ENCODE measurements around the gene SORBS2.
"Not testable (repeated sequence)": the region's sequence is repeated elsewhere in the genome, so short reads cannot be mapped to it uniquely, and the experiment has no call there.

SORBS2 gene

DNA sequence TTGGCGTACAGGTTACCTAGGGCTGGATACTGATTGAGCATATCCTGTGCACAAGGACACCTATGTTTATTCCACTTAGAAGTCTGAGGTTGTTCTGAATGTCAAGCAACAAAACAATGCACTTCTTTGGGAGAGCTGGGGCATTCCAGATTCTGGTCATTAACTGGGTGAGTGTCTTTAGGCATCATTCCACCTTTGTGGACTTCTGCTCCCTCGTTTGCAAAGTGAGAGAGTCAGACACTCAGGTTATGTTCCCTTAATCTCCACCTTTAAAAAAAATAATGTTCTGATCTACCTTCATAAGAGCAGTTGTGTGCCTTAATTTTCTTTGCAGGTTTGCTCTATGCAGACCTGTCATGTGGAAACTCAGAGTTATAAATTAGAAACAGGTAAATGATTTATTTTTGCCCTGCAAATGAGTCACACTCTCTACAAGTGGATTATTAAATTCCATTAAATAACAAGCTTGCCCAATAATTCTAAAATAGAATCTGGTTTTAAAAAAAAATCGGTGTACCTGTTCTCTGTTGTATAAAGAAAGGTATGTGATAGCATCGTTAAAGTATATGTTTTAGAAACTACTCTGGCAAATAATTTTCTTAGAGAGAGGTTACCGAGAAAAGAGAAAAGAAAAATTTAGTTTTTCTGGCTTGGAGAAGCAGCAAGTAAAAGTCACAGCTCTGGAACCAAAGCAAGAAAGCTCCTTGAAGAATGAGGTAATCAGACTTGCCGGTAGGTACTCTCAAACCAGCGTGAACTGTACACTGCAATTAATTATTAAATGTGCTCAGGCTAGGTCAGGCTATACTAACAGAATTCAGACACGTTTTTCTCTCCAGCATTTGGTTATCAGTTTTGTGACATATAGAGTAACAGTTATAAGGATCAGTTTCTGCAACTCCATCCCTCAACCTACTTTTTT lies 93.2 kb downstream of the SORBS2 start:
- DNase-seq (ENCODE audit: extremely low spot score, insufficient read length, low read depth) (no peak), FAIRE-seq (peak; percentile 78)

DNA sequence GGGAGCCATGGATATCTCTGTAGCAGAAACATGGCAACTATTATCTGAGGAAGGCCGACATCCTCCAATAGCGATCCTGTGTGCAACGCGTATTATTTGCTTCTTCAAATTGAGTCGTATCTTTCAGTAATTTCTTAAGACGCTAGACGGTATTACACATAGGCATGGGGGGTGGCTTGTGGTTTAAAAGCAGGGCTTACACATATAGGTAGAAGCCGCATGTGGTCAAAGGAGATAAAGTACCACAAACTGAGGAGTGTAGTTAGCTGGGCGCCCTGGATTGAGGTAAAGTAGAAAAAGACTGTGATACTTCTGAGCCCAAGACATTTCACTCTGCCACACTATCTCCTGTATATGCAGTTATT lies 94.6 kb downstream of the SORBS2 start:
- FAIRE-seq (no peak), DNase-seq (ENCODE audit: extremely low spot score, insufficient read length, low read depth) (no peak)

DNA sequence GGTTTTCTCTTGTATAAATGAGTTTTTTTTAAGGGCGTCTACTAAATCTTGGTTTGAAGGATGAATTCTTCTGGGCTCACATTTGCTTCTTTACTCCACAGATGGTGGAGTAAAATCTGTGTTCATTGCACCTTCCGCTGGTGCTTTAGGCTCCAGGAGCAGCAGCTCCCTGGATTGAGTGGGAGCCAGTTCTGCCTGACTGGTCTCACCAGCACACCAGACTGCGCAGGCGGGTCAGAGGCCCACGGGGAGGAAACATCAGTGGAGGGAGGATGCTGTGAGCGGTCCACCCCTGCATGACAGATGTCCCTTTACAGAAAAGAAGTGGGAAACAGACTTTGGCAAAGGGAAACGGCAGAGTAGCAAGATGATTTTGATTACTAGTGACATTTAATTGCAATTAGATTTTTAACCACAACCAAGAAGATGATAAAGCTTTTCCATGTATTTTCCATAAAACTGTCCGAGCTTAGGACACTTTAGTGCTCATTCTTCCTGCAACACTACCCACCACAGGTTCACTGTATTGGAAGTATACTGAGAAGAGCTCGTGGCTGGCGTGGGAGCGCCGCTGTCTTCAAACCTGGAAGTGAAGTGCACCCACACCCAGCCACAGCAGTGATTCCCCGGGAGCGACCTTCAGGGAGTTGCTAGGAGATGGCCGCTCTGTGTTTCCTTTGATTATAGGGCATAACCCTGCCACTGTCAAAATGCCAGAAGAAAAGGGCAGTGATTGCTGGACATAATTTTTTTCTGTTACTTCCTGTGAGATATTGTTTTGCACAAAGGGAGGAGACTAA lies 95.2 kb downstream of the SORBS2 start:
- FAIRE-seq = no peak
- DNase-seq (ENCODE audit: extremely low spot score, insufficient read length, low read depth) = no peak

DNA sequence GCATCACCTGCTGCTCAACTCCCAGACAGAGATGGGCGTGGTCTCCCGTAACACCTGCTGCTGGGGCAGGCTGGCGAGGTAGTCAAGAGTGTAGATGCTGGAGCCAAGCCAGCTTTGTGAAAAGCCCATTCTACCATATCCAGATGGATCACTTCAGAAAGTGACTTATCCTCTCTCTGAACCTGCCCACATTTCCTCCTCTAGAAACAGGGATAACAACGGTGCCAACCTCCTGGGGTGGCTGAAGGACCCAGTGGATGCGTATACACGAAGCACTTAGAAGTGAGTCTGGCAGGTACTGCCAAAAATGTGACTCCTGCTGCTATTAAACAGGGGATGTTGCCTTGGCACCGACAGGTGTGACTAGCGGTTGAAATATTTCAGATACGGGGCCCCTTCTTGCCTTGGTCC lies 95.8 kb downstream of the SORBS2 start:
- DNase-seq (ENCODE audit: extremely low spot score, insufficient read length, low read depth) = no peak
- no peak for FAIRE-seq

DNA sequence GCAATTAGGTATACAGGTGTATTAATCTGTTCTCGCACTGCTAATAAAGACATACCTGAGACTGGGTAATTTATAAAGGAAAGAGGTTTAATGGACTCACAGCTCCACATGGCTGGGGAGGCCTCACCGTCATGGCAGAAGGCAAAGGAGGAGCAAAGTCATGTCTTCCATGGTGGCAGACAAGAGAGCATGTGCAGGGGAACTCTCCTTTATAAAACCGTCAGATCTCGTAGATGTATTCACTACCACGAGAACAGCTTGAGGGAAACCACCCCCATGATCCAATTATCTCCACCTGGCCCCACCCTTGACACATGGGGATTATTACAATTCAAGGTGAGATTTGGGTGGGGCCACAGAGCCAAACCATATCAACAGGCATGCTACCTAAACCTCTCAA lies 97.5 kb downstream of the SORBS2 start:
- DNase-seq (ENCODE audit: extremely low spot score, insufficient read length, low read depth); FAIRE-seq: not testable (repeated sequence)

DNA sequence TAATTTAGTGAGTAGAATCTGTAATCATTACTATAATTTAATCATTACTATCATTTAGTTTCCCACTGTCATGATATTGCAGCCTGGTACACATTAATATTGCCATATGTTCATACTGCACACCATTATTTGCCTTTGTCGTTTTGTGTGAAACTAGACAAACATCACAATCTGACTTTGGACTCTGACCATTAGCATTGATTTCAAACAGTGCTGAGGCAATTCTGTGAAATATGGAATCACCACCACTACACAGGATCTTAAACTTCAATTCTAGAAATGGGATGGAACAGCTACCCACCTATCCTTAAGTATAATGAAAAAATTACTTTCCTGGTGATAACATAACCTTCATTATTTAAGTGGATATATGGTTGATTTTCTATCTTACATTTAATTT lies 98.3 kb downstream of the SORBS2 start:
- no peak for DNase-seq (ENCODE audit: extremely low spot score, insufficient read length, low read depth)
- FAIRE-seq = no peak

DNA sequence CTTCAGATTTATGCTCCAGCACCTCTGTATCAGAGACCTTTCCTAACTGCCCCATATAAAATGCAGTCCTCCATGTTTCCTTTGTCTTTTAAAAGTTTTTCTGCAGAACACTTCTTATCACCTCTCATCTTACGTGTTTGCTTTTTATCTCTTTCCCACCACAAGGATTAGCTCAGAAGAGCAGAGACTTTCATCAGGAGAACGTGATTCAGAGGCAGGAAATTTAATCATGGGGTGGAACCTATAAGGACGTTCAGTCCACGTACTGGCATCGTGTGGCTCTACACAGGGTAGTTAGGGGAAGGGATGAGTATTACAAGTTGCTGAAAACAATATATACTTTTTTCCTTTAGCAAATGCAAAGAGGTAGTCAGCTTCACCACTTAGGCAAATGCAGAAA lies 98.7 kb downstream of the SORBS2 start:
- DNase-seq (ENCODE audit: extremely low spot score, insufficient read length, low read depth) = no peak
- FAIRE-seq = no peak

DNA sequence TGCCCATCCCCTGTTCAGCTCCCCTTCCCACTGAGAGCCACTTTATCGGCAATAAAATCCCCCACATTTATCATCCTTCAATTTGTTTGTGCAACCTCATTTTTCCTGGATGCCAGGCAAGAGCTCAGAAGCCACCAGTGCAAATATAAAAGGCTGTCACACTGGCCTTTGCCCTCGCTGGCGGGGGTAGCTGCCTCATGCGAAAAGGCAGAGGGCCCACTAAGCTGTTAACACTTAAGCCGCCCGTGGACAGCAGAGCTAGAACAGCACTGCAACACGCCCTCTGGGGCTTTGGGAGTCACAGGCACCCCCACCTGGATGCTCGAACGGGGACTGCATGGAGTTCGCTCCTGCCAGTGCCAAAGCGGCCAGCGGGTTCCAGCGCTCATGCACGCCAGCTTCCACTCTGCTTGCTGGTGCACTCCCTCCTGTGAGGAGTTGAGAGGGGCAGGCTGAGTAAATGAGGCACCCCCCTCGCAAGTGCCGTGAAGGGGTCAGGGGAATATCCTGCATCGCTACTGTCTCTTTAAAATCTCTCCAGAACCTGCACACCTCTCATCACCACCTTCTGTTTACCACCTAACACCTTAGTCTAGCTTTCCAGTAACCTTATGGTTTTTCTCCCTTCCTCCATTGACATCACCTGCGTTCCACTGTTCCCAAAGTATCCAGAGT lies 99.5 kb downstream of the SORBS2 start:
- DNase-seq (ENCODE audit: extremely low spot score, insufficient read length, low read depth) = no peak
- no peak for FAIRE-seq

DNA sequence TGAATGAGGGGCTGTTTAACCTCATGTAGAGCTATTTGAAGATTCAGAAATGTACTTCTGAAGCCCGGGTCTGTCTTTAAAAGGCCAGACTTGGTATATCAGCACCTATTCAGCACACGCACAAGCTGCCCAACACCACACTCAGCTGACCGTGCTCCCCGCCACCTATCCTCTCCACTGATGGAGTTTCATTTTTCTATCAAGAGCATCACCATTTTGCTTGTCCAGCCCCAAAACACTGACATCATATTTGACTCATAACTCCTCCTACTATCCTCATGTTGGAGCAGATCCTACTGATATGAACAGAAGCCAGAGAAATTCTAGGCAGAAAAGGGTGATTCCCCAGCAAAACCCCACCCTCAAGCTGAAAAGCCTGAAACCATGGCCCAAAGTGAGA lies 100.3 kb downstream of the SORBS2 start:
- no peak for DNase-seq (ENCODE audit: extremely low spot score, insufficient read length, low read depth)
- FAIRE-seq = no peak

DNA sequence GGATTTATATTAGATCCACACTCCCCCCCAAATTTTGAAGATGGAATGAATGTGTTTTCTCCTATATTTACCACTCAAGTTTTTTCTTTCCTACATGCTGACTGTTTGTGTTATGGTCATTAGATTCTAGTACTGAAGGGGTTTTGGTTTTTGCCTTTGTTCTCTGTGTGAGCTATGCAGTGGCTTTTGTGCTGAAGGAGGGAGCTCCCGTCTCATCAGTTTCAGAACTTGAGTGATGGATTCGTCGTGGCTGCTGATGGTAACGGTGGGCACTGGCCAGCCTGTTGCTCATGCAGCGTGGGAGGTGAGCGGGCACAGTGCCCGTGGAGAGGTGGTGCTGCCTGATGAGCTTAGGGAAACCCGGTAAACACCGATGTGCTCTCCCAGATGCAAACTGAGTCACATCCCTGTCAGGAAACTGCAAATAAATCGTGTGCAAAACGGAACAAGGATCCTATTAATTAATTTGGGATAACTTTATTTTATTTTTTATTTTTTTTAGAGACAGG lies 101.5 kb downstream of the SORBS2 start:
- DNase-seq (ENCODE audit: extremely low spot score, insufficient read length, low read depth) (no peak), FAIRE-seq (no peak)

DNA sequence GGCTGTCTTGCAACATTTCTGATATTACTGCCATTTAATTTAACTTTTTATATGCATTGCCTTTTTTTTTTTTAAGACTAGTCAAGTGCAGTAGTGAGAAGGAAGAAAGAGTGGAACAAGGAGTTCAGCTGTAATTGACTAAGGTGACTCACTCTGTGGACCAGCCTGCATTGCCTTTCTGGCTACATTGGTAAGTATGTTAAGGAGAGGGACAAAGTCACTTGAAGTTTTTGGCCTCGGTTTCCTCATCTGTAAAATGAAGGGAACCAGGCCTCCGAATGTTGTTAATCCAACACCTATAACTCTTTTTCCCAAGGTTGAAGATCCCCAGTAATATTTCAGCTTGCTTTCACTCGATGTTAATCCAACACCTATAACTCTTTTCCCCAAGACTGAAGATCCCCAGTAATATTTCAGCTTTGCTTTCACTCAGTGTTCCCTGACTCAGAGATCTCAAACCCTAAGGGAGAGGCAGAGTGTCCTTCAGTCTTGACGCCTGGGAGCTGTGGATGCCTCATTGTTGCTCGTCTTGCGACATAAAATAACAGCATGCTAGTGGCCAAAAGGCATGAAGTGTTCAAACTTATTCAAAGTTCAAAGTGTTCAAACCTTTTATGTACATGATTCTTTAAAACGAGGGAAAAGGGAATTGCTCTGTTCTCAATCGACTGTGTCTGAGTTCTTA lies 102.0 kb downstream of the SORBS2 start:
- FAIRE-seq (no peak), DNase-seq (ENCODE audit: extremely low spot score, insufficient read length, low read depth) (no peak)

DNA sequence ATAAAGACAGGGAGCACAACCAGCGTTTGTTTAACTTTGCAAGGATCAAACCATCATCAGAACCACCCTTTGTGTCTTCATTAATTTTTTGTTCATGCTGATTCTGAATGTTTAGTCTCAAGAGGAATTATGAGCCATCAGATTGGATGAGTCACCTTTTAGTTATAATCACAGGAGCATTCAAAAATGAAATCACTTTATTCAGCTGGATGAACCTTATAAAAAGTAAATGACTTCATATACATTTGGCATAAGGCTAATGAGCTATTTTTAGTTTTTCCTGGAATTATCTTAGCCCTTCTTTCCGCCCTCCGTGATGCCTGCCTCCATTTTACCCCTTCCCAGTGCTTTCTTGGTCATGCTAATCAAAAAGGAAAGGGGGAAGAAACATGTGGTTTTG lies 103.6 kb downstream of the SORBS2 start:
- DNase-seq (ENCODE audit: extremely low spot score, insufficient read length, low read depth) (no peak), FAIRE-seq (no peak)

DNA sequence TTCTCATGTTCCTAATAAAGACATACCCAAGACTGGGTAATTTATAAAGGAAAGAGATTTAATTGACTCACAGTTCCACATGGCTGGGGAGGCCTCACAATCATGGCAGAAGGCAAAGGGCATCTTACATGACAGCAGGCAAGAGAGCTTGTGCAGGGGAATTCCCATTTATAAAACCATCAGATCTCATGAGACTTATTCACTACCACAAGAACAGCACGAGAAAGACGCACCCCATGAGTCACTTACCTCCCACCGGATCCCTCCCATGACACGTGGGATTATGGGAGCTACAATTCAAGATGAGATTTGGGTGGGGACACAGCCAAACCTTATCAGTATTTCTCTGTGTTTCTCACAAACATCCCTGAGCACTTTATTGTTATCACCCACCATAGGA lies 104.4 kb downstream of the SORBS2 start:
- FAIRE-seq = peak; percentile 45

DNA sequence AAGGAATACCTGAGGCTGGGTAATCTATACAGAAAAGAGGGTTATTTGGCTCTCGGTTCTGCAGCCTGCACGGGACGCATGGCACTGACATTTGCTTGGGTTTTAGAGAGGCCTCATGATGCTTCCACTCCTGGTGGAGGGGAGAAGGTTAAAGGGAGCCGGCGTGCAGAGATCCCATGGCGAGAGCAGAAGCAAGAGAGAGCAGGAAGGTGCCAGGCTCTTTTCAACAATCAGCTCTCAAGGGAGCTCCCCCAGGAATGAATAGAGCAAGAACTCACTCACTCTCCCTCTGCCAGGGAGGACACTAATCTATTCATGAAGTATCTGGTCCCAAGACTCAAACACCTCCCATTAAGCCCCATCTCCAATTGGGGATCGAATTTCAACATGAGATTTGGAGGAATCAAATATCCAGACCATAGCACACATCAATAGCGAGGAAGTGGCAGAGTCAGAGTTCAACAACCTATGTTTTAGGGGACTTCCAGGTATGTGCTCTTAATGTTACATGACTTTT lies 109.8 kb downstream of the SORBS2 start:
- no peak for DNase-seq (ENCODE audit: extremely low spot score, insufficient read length, low read depth)
- no peak for FAIRE-seq

More for the DNA sequence above, 104.4 kb downstream of the SORBS2 start:
- not testable (repeated sequence) for DNase-seq (ENCODE audit: extremely low spot score, insufficient read length, low read depth)

DNA sequence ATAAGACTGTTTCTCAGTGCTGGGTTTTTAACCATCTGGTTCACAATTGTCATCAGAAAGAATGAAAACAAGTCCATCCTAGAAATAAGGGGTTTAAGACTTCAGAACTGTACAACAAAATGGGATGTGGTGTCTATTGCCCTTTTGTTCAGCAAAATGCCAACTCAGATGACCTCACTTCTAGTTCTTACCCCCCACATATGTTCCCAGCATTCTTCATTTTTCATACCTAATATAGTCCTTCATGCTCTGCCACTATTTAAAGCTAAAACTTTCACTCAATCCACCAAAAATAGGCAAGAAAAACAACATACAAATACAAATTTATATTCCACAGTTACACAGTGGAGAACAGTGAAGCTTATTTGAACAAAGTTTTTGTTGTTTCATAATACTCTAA lies 111.4 kb downstream of the SORBS2 start:
- DNase-seq (ENCODE audit: extremely low spot score, insufficient read length, low read depth) (no peak), FAIRE-seq (no peak)

DNA sequence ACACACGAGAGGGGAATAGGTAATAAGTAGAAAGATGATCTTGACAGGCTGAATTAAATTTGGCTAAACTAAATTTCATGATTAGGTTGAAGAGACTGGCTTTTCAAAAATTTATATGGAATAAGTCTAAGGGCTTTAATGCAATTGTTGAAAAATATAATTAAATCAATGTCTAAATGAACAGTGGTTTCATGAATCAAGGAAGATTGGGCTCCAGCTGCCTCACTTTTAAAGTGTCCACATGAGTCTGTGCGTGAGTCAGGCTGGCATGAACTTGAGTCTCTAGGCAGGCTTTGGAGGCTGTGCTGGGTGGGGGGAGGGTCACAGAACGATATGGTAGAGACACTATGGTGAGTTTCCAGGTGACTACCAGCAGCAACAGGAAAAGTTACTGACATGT lies 111.9 kb downstream of the SORBS2 start:
- no peak for DNase-seq (ENCODE audit: extremely low spot score, insufficient read length, low read depth)
- FAIRE-seq = no peak

DNA sequence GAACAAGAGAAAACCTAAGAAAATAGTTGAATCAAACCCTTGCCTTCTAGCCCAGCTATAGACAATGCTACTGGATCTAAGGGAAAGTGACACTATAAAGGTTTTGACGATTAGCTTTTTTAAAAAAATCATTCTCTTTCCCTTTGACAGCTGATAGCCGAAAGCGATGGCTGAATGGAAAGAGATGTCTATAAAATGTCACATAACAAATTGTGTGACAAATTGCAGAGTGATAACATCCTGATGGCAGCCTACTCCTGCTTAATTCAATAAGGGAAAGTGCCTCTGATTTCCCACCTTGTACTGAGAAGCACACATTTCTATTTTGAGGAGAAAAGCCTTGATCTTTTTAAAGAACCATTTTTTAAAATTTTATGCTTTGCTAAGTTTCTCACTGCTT lies 114.5 kb downstream of the SORBS2 start:
- FAIRE-seq (no peak), DNase-seq (ENCODE audit: extremely low spot score, insufficient read length, low read depth) (no peak)

DNA sequence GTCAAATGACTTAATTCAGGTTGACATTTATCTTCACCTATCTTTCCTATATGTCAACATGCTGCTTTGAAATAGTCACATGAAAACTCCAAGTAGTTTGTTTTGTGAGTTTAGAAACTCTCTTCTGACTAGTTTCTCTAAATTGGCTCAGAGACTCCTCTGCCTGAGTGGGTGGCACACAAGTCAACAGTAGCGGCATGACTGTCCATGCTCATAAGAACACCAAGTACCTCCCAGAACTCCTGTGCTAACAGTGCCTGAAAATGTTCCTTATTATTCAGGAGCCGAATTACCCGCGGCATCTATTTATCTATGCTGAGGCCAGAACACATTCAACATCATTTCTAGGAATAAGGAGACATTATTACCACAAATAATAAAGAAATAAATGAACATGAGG lies 116.3 kb downstream of the SORBS2 start:
- DNase-seq (ENCODE audit: extremely low spot score, insufficient read length, low read depth) (no peak), FAIRE-seq (no peak)

DNA sequence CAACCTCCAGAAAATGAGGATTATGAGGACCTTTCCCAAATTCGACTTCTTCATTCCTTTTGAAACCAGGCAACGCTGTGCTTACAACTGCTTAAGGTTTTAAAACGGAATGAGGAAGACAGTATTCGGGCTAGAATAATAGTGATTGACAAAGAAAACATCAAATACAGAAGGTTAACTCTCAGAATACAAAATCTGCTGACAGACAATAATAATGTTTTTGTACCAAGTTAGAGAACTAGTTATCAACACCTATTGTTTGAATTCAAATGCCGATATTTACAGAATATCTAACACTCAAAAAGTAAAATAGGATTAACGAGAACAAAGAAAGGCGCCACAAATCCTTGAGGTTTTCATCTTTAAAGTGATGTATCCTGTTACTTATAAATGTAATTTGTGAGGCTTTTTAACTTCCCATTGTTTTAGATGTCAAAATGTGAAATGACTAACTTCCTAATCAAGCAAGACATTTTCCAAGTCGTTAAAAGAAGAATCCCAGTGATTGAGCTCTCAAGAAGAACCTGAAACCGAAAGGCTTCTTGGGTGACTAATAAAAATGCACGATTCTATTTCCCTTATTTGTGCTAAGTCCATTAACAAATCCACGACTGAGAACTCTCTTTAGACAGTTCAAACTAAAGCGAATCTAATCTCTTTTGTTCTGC lies 118.3 kb downstream of the SORBS2 start:
- no peak for FAIRE-seq

More for the DNA sequence above, 118.3 kb downstream of the SORBS2 start:
- no peak for DNase-seq (ENCODE audit: extremely low spot score, insufficient read length, low read depth)

Data from GM18507 (cell line).